Stimulated activated CD4-positive, alpha-beta T cell treated with anti-CD3 and anti-CD28 coated beads, Interleukin-4, amount 100 ng/mL, for 24 hours (primary cell): ENCODE data around the gene GPX2.

Experiments used
- DNase-seq: peaks from one replicate; pipeline ENCODE4 v3.0.0-alpha.2; 2020

The GPX2 gene

GRCh38 chr14:64912261-64912660 lies 30.3 kb downstream of the GPX2 start:
- DNase-seq = no peak

- DNase-seq = no peak
Measured at GRCh38 chr14:64910847-64911495, 31.6 kb downstream of the GPX2 start.

- DNase-seq = no peak
Measured at GRCh38 chr14:64906022-64906421, 36.5 kb downstream of the GPX2 start.

- DNase-seq = no peak
Measured at GRCh38 chr14:64899958-64900357, 42.6 kb downstream of the GPX2 start.

GRCh38 chr14:64891839-64892375 lies 50.6 kb downstream of the GPX2 start:
- peak; percentile 57 for DNase-seq

GRCh38 chr14:64891173-64891838 lies 51.2 kb downstream of the GPX2 start:
- no peak for DNase-seq

GRCh38 chr14:64889352-64889751 lies 53.2 kb downstream of the GPX2 start:
- DNase-seq = no peak
